Central memory CD4-positive, alpha-beta T cell (primary cell): ENCODE results near the gene TPSG1.
"Not testable (repeated sequence)": the region's sequence is repeated elsewhere in the genome, so short reads cannot be mapped to it uniquely, and the experiment has no call there.

Experiments
- DNase-seq: peaks from one replicate; pipeline ENCODE4 v3.0.0; 2022

The TPSG1 gene

GRCh38 chr16:1230084-1230470, 5.0 kb upstream of the TPSG1 start, which contains the start of gene TPSB2:
Gene TPSB2, minus strand, starts transcription at chr16:1230184. Its CDS starts 233 bp downstream, at chr16:1229951.
- DNase-seq: not testable (repeated sequence)

GRCh38 chr16:1229476-1229875, 4.4 kb upstream of the TPSG1 start:
- DNase-seq: not testable (repeated sequence)

- not testable (repeated sequence) for DNase-seq
Measured at GRCh38 chr16:1228227-1228626, 3.2 kb upstream of the TPSG1 start.

- DNase-seq: not testable (repeated sequence)
Measured at GRCh38 chr16:1226692-1227091, 1.6 kb upstream of the TPSG1 start.

- not testable (repeated sequence) for DNase-seq
Measured at GRCh38 chr16:1225728-1226311, 752 bp upstream of the TPSG1 start.

GRCh38 chr16:1224558-1224957, 510 bp downstream of the TPSG1 start:
- DNase-seq: no peak

DNA sequence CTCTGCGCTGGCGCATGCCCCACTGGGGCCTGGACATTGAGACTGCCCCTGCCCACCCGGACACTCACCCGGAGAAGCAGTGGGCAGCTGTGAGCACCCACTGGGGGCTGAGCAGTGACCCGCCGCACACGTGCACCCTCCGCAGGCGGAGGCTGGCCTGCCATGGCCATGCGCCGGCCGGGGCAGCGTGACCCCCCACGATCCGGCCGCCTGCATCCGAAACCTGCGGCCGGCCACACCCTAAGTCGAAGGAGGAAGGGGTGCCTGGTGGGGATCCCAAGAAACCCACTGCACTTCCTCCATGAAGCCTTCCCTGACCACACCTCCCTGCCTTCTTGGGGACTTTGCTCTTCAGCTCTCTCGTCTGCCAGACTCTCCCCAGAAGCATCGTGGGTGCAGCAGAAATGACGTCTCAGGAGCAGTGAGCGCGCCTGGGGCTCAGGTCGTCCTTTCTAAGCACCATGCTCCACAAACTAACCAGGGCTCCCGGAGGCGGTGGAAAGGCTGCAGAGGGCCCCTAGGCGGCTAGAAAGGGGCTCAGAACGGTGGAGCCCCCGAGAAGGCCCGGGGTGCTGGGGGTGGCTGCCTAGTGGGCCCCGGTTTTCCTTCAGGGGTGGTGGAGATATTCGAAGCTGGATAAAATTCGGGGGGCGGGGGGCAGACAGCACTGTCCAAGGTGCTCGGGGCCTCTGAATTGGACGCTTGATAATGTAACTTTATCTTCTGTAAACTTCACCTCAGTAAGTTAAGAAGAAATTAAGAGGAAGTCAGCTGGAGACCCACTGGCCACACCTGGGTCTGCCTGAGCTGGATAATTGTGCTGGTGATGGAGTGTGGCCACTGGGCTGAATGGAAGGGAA, 1.5 kb downstream of the TPSG1 start:
- DNase-seq: no peak

GRCh38 chr16:1222553-1223354, 2.3 kb downstream of the TPSG1 start:
- DNase-seq: no peak

DNA sequence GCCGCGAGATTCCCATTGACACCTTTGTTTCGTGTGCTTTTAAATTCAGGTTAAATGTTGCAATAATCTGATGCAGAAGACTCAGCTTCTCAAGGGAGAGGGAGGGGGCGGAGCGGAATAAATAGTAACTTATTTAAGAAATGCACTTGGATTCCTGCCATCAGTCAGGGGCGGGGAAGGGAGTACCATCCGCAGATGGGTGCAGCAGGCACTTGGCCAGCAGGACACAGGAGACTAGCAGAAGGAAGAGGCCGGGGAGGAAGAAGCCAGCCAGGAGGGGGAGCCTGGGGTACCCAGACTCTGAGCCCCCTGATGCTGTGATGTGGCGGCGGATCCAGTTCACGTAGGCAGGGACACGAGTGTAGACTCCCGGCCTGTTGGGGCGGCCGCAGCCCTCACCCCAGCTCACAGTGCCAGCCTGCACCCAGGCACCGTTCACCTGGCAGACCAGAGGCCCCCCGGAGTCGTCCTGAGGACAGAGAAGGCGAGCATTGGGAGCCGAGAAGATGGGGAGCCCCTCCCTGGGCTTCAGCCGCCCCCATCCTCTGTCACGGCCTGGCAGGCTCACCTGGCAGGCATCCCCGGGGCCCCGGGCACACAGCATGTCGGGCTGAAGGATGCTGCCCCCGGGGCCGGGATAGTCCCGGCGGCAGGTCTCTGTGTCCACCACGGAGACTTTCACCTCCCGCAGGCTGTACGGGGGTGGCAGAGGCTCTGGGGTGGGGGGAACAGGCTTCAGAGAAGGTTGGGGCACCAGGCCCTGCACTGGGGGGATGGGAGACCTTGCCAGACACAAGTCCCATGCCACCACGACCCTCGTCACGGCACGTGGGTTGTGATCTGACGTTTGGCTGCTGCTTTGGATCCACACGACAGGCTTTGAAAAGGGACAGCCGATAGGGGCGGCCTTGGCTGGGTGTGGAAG, 3.2 kb downstream of the TPSG1 start:
- DNase-seq: no peak

- no peak for DNase-seq
Measured at GRCh38 chr16:1220841-1221627, 4.0 kb downstream of the TPSG1 start.

- DNase-seq: no peak
Measured at GRCh38 chr16:1220098-1220728, 4.9 kb downstream of the TPSG1 start.

GRCh38 chr16:1218930-1219611, 6.0 kb downstream of the TPSG1 start:
- DNase-seq: no peak

GRCh38 chr16:1218061-1218929, 6.8 kb downstream of the TPSG1 start:
- no peak for DNase-seq

GRCh38 chr16:1217526-1217925, 7.5 kb downstream of the TPSG1 start:
- no peak for DNase-seq

DNA sequence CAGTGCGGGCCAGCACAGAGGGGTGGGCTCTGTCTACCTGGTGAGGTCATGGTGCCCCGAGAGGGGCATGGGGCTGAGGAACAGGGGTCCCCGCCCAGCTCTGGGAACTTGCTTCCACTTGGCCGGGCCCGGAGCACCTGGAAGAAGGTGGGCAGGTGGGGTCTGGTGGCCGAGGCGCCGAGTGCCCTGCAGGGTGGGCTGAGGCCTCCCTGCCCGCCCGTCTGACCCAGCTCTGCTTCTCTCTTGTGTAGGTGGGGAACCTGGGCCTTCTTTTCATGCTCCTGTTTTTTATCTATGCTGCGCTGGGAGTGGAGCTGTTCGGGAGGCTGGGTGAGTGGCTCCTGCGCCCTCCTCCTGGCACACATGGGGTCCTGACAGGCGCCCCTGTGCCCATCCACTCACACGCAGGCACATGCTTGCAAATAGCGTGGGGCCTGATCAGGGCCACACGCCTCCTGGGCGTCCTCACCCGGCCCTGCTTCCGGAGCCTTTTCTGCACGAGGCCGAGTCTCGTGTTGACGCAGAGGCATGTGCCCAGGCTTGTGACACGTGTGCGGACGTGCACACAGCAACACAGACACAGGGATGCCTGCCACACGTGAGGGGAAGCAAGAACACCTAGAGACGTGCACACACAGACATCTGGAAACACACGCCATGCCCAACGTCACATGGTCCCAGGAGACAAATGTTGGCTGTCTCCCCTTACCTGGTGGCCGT, 8.2 kb downstream of the TPSG1 start:
- no peak for DNase-seq

DNA sequence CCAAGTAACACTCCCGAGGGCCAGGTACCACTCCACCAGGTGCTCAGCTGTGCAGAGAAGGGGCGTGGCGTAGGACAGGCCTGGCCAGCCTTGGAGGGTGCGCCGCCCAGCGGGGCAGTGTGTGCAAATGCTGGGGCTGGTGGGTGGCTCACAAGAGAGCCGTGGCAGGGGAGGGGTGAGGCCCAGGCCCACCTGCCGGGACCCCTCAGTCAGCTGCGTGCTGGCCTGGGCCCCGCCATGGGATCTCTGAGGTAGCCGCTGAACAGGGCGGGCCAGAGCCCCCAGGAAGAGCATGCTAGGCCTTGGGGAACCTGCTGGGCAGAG, 8.8 kb downstream of the TPSG1 start:
- no peak for DNase-seq

- no peak for DNase-seq
Measured at GRCh38 chr16:1215574-1216295, 9.3 kb downstream of the TPSG1 start.

DNA sequence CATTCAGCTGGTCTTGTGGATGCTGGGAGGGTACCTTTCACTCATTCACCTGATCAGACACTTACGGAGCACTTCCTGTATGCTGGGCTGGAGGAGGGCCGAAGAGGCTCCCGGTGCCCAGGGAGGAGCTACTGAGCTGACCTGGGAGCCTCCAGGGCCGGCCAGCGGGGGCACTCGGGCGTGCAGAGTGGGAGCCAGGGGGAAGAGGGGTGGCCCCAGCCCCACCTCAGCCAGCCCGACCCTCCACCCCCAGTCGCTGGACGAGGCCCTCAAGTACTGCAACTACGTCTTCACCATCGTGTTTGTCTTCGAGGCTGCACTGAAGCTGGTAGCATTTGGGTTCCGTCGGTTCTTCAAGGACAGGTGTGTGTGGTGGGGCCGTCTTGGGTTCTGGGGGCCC, 10.3 kb downstream of the TPSG1 start:
- DNase-seq: no peak
